Stimulated activated CD4-positive, alpha-beta T cell treated with anti-CD3 and anti-CD28 coated beads, TNF-alpha, amount 100 ng/mL, for 48 hours (primary cell): Measurements from ENCODE around the gene ZNF785.
"Not testable (repeated sequence)": the region's sequence is repeated elsewhere in the genome, so short reads cannot be mapped to it uniquely, and the experiment has no call there.

Source experiments
- DNase-seq, 3 donors: peaks; one replicate each; pipeline ENCODE4 v3.0.0-alpha.2; 2020; ENCODE audit warnings: low read depth in 3 of 3

ZNF785 gene

DNA sequence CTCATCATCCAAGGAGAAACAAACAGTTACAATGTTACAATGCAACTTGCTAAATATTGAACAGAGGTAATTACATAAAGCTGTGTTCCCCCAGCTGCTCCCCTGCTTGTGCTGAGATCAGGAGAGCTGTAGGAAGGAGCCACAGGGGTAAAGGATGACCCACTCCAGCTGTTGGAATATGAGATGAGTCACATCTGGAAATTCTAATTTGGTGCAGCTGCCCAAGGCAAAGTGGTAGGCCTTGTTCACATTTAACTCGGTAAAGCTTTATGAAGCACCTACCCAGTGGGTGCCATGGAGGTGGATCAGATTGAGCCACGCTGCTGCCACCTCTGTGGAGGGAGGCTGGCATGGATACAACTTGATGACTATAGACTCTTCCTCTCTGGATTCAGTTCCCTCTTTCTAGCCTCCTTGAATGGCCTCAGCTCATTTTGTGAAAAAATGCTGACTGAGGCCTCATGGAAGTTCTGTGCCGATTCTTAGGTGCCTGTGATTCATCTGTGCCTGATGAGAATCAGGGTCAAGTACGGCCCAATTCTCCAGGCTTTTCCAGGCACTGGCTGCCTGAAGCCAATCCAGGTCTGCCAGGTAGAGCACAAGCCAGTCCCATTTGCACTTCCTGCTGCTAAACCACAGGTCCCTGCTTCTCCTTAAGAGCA is 17.2 kb upstream of the ZNF785 start:
- DNase-seq = no peak

GRCh38 chr16:30601966-30602365 is 16.5 kb upstream of the ZNF785 start:
- DNase-seq = no peak

DNA sequence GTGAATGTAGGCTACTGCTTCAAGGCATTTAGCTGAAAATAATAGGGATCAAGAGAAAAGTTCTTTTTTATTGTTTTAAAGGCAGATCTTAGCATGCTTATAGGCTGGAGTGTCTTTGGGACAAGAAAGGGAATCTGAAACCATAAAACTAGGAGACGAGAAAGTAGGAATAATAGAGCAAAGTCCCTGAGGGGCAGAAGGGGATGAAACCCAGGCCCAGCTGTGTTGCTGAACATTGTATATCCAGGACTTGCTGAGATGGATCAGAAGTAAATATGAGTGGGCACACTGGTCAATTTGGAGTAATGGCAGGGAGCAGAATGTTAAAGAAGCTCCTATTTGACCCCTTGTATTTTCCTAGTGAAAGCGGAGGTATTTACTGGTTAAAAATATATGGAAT is 15.4 kb upstream of the ZNF785 start:
- no peak for DNase-seq

DNA sequence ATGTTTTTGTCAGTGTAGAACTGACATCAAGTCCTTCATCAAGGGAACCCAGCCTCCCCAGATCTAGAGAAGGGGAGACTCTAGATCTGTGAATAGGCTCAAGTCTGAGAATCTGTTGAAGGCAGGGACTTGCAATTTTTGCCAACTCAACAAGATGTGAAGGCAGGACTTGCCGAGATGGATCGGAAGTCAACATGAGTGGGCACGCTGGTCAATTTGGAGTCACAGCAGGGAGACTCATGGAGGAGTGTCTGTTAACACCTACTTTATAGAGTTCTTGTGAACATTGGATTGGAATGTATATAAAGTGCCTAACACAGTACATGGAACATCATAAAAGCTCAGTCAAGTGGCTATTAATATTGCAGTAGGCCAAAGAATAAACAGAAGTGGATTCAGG is 14.7 kb upstream of the ZNF785 start:
- no peak for DNase-seq

GRCh38 chr16:30592871-30593270 is 7.4 kb upstream of the ZNF785 start:
- DNase-seq = no peak

DNA sequence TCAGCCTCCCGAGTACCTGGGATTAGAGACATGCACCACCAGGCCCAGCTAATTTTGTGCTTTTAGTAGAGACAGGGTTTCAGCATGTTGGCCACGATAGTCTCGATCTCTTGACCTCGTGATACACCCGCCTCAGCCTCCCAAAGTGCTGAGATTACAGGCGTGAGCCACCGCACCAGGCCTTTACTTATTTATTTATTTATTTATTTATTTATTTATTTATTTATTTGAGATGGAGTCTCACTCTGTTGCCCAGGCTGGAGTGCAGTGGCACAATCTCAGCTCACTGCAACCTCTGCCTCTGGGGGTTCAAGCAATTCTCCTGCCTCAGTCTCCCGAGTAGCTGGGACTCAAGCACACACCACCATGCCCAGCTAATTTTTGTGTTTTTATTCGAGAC is 5.4 kb upstream of the ZNF785 start:
- not testable (repeated sequence) for DNase-seq

- DNase-seq = not testable (repeated sequence)
Observed at GRCh38 chr16:30589582-30589981, 4.1 kb upstream of the ZNF785 start.

DNA sequence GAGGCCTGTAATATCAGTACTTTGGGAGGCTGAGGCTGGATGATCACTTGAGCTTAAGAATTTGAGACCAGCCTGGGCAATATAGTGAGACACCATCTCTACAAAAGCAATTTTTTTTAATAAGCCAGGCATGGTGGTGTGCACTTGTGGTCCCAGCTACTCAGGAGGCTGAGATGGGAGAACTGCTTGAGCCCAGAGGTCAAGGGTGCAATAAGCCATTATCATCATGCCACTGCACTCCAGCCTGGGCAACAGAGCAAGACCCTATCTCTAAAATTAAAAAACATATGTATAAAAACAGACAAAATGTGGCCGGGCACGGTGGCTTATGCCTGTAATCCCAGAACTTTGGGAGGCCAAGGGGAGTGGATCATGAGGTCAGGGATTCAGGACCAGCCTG is 3.2 kb upstream of the ZNF785 start:
- no peak for DNase-seq

DNA sequence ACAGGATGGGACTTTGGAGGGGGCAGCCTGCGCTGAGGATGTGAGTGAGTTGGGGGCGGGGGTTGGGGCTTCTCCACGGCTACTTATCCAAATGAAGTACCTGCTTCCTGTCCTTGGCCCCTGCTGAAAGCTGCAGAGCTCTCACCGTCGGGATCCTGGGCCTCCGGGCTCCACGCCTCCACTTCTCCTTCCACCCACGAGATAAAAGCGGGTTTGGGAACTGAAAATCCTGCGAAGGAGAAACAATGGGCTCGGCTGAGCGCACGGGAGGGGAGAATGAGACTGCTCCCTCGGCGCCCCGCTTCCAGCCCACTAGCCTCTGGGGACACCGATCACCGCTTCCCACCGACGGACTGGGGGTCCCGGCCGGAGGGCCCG is 486 bp downstream of the ZNF785 start:
- no peak for DNase-seq

DNA sequence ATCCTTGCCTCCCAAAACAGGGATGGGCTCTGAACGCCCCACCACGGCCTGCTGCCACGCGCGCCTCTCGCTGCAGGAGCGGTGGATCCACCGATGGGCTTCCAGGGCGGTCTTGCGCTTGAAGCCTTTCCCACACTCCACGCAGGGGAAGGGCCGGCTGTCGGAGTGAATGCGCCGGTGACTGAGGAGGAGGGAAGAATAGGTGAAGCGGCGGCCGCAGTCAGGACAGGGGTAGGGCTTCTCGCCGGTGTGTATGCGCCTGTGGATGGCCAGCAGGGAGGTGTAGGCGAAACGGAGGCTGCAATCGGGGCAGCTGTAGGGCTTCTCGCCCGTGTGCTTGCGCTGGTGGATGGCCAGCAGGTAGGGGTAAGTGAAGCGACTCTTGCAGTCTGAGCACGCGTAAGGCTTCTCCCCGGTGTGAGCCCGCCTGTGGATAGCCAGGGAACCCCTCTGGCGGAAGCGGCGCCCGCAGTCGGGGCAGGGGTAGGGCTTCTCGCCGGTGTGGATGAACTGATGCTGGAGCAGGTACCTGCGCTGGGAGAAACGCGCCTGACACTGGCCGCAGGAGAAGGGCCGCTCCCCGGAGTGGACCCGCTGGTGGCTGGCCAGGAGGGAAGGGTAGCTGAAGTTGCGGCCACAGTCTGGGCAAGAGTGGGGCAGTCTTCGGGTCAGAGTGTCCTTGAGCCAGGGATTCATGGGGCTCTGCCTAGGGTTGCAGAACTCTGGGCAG is 2.7 kb downstream of the ZNF785 start:
- DNase-seq = no peak

DNA sequence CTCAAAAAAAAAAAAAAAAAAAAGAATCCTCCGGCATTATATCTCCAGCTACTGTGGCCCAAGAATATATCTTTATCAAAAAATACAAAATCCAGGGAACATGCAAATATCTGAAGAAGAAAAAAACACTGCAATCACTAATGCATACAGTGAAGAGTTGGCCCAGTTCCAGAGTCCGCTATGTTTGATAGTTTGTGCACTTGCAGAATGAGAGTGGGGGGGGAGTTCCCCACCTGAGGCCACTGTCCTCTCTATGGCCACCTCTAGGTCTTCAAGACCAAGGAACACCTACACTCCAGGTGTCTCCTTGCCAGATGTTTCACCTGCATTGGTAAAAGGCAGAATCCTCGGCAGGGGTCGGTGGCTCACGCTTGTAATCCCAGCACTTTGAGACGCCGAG is 4.0 kb downstream of the ZNF785 start:
- no peak for DNase-seq

GRCh38 chr16:30574678-30575077 is 10.8 kb downstream of the ZNF785 start:
- no peak for DNase-seq

DNA sequence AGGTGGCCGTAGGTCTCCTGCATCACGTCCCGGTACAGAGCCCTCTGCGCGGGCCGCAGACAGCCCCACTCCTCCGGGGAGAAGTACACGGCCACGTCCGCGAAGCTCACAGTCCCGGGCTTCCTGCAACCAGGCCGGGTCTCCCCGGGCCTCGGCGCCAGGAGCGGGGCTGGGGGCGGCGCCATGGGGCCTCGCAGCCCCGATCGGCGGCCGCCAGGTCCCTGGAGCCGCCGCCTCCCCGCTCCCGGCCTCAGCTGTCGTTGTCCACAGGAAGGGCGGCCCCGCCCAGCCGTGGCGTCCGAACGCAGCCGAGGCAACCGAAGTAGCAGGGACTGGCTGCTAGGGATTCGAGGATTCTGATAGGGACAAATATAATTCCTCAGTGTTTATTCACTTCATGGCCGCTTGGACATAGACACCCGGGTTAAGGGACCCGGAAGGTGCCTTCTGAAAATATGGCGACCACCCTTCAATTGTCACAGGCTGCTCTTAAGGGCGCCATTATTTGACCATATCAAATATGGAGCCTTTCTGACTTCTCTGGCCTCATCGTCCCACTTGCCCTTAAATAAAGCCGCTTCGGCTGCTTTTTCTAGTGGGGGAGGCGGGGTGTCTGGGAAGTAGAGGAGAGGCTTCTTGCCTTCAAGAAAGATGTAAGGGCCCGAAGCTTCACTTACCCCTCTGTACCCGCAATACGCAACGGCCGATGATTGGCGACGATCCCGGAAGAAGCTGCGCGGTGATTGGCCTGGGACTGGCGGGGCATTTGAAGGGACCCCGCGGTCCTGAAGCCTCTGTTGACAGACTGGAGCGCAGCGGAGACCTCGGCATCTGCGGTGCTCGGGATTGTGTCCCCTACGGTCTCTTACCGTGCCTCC is 13.8 kb downstream of the ZNF785 start, which contains the start of gene ZNF688:
Gene ZNF688 (minus strand): TSS at position 270 of the 878 bp plus-strand sequence. CDS start 85 bp downstream, at position 185.
- peak; percentile 86 to 89 (median 88) for DNase-seq

- no peak for DNase-seq
Observed at GRCh38 chr16:30570636-30571444, 14.7 kb downstream of the ZNF785 start.

- no peak for DNase-seq
Observed at GRCh38 chr16:30569746-30570635, 15.5 kb downstream of the ZNF785 start.

- DNase-seq = no peak
Observed at GRCh38 chr16:30569281-30569680, 16.2 kb downstream of the ZNF785 start.

DNA sequence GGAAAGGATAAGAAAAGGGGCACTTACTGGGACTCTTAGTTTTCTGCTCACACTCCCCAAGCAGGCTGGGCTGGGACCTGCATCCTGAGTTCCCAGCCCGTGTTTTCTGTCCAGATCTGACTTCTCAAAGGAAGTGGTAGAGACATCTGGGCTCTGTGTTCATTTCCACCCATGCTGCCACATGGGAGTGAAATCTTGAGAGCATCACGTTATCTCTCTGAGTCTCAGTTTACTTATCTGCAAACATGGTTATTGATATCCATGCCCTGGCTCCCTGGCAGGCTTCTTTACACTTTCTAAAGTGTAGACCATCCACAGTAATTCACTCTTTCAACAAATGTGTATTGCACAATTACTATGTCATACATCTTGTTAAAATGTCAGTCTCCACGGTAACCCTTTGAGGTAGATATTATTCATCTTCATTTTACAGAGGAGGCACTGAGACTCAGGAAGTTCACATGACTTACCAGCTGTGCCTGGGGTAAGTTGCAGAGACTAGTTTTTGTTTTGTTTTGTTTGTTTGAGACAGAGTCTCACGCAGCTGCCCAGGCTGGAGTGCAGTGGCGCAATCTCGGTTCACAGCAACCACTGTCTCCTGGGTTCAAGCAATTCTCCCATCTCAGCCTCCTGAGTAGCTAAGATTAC is 17.4 kb downstream of the ZNF785 start:
- DNase-seq = no peak

DNA sequence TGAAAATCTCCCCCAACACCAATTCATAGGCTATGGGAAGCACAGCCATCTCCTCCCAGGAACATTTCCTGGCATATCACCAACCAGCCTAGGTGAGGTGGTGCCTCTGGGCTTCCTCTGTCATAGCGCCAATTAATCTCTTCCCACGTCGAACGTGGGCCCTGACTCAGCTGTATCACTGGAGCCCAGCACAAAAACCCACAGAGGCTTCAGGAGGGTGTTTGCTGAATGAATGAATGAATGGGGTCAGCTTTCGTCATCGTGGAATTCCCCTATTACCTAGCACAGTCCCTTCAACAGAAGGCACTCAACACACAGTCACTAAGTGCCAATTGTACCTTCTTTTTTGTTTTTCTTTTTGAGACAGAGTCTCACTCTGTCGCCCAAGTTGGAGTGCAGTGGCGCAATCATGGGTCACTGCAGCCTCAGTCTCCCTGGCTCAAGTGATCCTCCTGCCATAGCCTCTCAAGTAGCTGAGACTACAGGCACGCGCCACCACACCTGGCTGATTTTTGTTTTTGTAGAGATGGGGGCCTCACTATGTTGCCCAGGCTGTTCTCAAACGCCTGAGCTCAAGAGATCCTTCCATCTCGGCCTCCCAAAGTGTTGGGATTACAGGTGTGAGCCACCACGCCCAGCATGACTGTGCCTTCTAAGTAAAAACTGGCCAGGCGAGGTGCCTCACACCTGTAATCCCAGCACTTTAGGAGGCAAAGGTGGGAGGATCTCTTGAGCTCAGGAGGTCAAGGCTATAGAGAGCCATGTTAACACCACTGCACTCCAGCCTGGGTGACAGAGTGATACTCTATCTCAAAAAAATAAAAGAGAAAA is 18.1 kb downstream of the ZNF785 start:
- DNase-seq = peak in 2 of 3 donors; percentile 61 to 64

DNA sequence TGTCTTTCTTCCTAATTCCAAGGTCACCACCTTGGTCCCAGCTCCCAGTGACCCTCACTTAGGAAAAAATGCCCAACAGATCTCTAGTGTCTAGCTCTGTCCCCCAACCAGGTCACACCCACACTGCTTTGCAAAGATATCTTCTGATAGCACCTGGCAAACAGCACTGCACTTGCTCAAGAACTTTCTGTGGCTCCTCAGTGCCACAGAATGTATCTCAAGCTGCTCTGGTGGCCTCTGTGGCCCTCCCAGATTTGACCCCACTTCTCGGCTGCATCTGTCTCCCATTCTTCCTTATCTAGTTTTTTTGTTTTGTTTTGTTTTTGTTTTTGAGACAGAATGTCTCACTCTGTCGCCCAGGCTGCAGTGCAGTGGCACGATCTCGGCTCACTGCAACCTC is 19.0 kb downstream of the ZNF785 start:
- no peak for DNase-seq
